ENCODE data around the gene SART3. TPM values are rescaled to one million over a fixed set of nuclear protein-coding genes. Genes with fewer than 3 reads are reported as not detected.
A peak's percentile ranks its signal among the peaks of the same experiment; 100 is the strongest.

SART3 gene
- total and polyA plus RNA-seq, 2 of the 13 experiments (the other 11 are each of a cell fraction or from before 2014, with no cell fraction given): 16.1 to 69.9 TPM

GRCh38 chr12:108610336-108610815 lies 49.4 kb upstream of the SART3 start:
- in situ Hi-C loops (cut with HindIII; ENCODE audit: extremely low pct_ligation_motif_present, low pct_unique_long_range_greater_than_20kb) (no loop called here), intact Hi-C loops (cut with micrococcal nuclease; ENCODE audit: unreplicated experiment) (no loop called here)
- Histone ChIP-seq H3K4me2 (ENCODE audit: low read depth, low read length) (no peak overlapping the region), H3K27ac (ENCODE audit: extremely low read length, insufficient read depth, low read length) (no peak overlapping the region), H3K9me3 (ENCODE audit: low read length) (no peaks in the 10 kb centered on the region), H3K9ac (ENCODE audit: insufficient read depth, low read depth, low read length) (no peak overlapping the region), H3K4me1 (ENCODE audit: insufficient read depth, low read length) (peaks cover 20% of the 10 kb centered on the region), H4K20me1 (ENCODE audit: insufficient read depth, low read length) (no peaks in the 10 kb centered on the region), H3K79me2 (ENCODE audit: insufficient read depth, low read length) (no peaks in the 10 kb centered on the region), H3K4me3 (replicated peaks in 1 of 3; ENCODE audit: insufficient read depth in 1 of 3, low read depth in 2 of 3, low read length in 3 of 3) (no peak overlapping the region), H3K36me3 (replicated peaks in 1 of 2; ENCODE audit: control insufficient read depth in 1 of 2, insufficient read depth in 2 of 2, low read length in 2 of 2) (no peaks in the 10 kb centered on the region), H3K27me3 (ENCODE audit: control insufficient read depth in 1 of 2, insufficient read depth in 2 of 2, low read length in 2 of 2) (peaks cover 0 to 22% of the 10 kb centered on the region in 2 experiments; a peak in 4 of 5 replicates), H2AFZ (ENCODE audit: low read length) (no peak overlapping the region)
- ChIA-PET POLR2A (no interaction called here), CTCF (ENCODE audit: low intra/inter-chr PET ratio, low total read pairs) (no interaction called here)
- no peak for TF ChIP-seq TCF7 (IDR thresholded peaks at IDR 0.05; ENCODE audit: low read depth)
- ATAC-seq: no peak
- no TSS peak for BruUV-seq (replicated peaks)
- FAIRE-seq: no peak
- no peak for DNase-seq (ENCODE audit: low spot score)
- 28% methylated on average over 8 of the region's 8 CpGs for WGBS (ENCODE audit: low lambda C conversion rate)

DNA sequence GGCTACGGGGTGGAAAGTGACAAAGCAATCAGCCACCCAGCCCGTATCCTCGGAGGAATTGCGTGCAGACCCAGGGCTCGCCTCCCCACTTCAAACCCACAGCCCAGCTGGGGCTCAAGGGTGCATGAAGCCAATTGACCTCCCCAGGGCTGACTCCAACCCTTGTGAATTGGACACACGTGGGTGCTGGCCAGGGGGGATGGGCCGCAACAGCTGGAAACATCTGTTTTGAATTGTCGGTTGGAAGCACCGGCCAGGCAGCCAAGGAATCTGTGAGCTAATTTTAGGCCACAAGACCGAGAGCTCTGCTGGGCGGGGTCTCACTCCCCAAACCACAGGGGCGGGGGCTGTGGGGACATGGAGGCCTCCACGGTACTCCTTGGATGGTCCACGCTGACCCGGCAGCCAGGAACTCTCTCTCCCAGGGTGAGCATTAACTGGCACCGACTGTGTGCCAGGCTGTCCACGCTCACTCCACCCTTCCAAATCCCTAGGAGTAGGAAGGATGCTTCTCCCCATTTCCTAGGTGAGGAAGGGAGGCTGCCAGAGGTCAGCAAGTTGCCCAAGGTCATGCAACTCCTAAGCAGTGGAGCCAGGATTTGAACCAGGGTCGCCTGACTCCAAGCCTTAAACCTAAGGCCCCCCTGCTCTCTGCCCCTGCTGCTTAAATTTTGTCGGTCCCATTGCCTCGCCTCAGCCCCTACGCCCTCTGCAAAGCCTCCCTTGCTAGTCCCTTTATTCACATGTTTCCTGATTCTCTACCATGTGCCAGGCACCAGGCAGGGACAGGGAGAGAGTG lies 48.8 kb upstream of the SART3 start:
- Histone ChIP-seq H3K79me2 (ENCODE audit: insufficient read depth, low read length) (no peaks in the 10 kb centered on the region), H3K9ac (ENCODE audit: insufficient read depth, low read depth, low read length) (no peak overlapping the region), H3K27ac (ENCODE audit: extremely low read length, insufficient read depth, low read length) (no peak overlapping the region), H3K36me3 (replicated peaks in 1 of 2; ENCODE audit: control insufficient read depth in 1 of 2, insufficient read depth in 2 of 2, low read length in 2 of 2) (no peaks in the 10 kb centered on the region), H4K20me1 (ENCODE audit: insufficient read depth, low read length) (no peaks in the 10 kb centered on the region), H3K9me3 (ENCODE audit: low read length) (no peaks in the 10 kb centered on the region), H2AFZ (ENCODE audit: low read length) (no peak overlapping the region), H3K27me3 (ENCODE audit: control insufficient read depth in 1 of 2, insufficient read depth in 2 of 2, low read length in 2 of 2) (peaks cover 0 to 22% of the 10 kb centered on the region in 2 experiments; a peak in 4 of 5 replicates), H3K4me1 (ENCODE audit: insufficient read depth, low read length) (peaks cover 24% of the 10 kb centered on the region), H3K4me2 (ENCODE audit: low read depth, low read length) (no peak overlapping the region), H3K4me3 (replicated peaks in 1 of 3; ENCODE audit: insufficient read depth in 1 of 3, low read depth in 2 of 3, low read length in 3 of 3) (no peak overlapping the region)
- POLR2A ChIA-PET: no interaction called here
- CTCF ChIA-PET (ENCODE audit: low intra/inter-chr PET ratio, low total read pairs): no interaction called here
- DNase-seq (ENCODE audit: low spot score) (no peak), ATAC-seq (no peak), FAIRE-seq (no peak)
- in situ Hi-C loops (cut with HindIII; ENCODE audit: extremely low pct_ligation_motif_present, low pct_unique_long_range_greater_than_20kb): no loop called here
- intact Hi-C loops (cut with micrococcal nuclease; ENCODE audit: unreplicated experiment): no loop called here
- BruUV-seq (replicated peaks): no TSS peak
- 48% methylated on average over 4 of the region's 21 CpGs for WGBS (ENCODE audit: low lambda C conversion rate)
- TF ChIP-seq, protein P1, sequence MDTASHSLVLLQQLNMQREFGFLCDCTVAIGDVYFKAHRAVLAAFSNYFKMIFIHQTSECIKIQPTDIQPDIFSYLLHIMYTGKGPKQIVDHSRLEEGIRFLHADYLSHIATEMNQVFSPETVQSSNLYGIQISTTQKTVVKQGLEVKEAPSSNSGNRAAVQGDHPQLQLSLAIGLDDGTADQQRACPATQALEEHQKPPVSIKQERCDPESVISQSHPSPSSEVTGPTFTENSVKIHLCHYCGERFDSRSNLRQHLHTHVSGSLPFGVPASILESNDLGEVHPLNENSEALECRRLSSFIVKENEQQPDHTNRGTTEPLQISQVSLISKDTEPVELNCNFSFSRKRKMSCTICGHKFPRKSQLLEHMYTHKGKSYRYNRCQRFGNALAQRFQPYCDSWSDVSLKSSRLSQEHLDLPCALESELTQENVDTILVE (CRISPR knock-in tag; IDR thresholded peaks at IDR 0.05): no peak
- peak; percentile 72 for TF ChIP-seq PRDM15 (CRISPR knock-in tag; IDR thresholded peaks at IDR 0.05)

All from HepG2 (cell line).